Testis (tissue), 3 donors: ENCODE measurements around the gene IL17RD. TPM values are rescaled to one million over a fixed set of nuclear protein-coding genes. Genes with fewer than 3 reads are reported as not detected.

Experiments used
- DNase-seq: peaks from one replicate; pipeline ENCODE4 v3.0.0-alpha.2; 2019
- H3K27ac ChIP-seq, 2 donors: fragments of 200-600 bp; sonication (generic); one replicate each; pipeline ENCODE4 v1.5.1; 2019
- H3K27me3 ChIP-seq: fragments of 200-600 bp; sonication (generic); one replicate; pipeline ENCODE4 v1.5.1; 2019
- H3K36me3 ChIP-seq: fragments of 200-600 bp; sonication (generic); one replicate; pipeline ENCODE4 v1.5.1; 2017; ENCODE audit warnings: low read depth; ENCODE audit errors: missing control alignments
- H3K4me1 ChIP-seq: fragments of 200-600 bp; sonication (generic); one replicate; pipeline ENCODE4 v1.5.1; 2019
- H3K4me3 ChIP-seq, 2 donors: fragments of 200-600 bp; sonication (generic); one replicate each; pipeline ENCODE4 v1.5.1; 2017 to 2019
- H3K9me3 ChIP-seq: fragments of 200-600 bp; sonication (generic); one replicate; pipeline ENCODE4 v1.5.1; 2017
- CTCF ChIP-seq, 3 experiments: fragments of 450-650 bp in 2 of 3; fragments of 200-600 bp in 1 of 3; sonication (generic) in 1 of 3; IDR thresholded peaks; one replicate each; pipeline ENCODE4 v1.5.1; 2016 to 2019; ENCODE audit warnings: antibody characterized with exemption in 3 of 3, mild to moderate bottlenecking in 2 of 3, moderate library complexity in 1 of 3
- POLR2A ChIP-seq: fragments of 450-650 bp; IDR thresholded peaks from one replicate; pipeline ENCODE4 v1.6.1; 2017; ENCODE audit warnings: antibody characterized with exemption, mild to moderate bottlenecking, moderate library complexity
- WGBS, 2 donors: methylation state at CpG; one replicate each; pipeline ENCODE4 v1.1.5; 2018; 5-methylcytosine and 5-hydroxymethylcytosine counted together
- intact Hi-C: fragments of 100-400 bp; cut with DNase I; formaldehyde crosslinking; loops from one replicate; pipeline ENCODE4 v1.15.1; 2023; ENCODE audit warnings: low total_unique reads
- polyA plus RNA-seq: library from polyadenylated mRNA; stranded (reverse); fragments of 350-450 nt; fragmentation: Illumina TruSeq; extraction: RNeasy Lipid Tissue Mini Kit (QIAGEN cat#74804); gene quantifications from one replicate; pipeline ENCODE4 v1.2.3, GENCODE V29; 2014; ENCODE audit warnings: low read depth, low replicate concordance; ENCODE audit not compliant: insufficient read depth
- total RNA-seq, 2 donors: library from RNA; depleted of rRNA; stranded (reverse); fragments of >200 nt; gene quantifications; one replicate each; pipeline ENCODE4 v1.2.3, GENCODE V29; 2016

IL17RD gene
- total and polyA plus RNA-seq, 3 donors from 2014 or later = 25.0 to 29.9 (median 27.9) TPM

GRCh38 chr3:57160765-57161538 is 4.2 kb downstream of the IL17RD start:
- WGBS, 2 donors = 29% methylated on average over 5 of the region's 5 CpGs
- peak overlapping the region in 1 of 2 donors; percentile 76 for H3K27ac ChIP-seq
- DNase-seq = no peak
- no peaks in the 10 kb centered on the region for H3K9me3 ChIP-seq
- H3K4me1 ChIP-seq = peaks cover 27% of the 10 kb centered on the region
- no peaks in the 10 kb centered on the region for H3K27me3 ChIP-seq
- no peaks in the 10 kb centered on the region for H3K36me3 ChIP-seq
- H3K4me3 ChIP-seq = no peak overlapping the region
- intact Hi-C loops = loop anchor here (10.0 kb wide), 1 partner anchor 56 kb away; no protein-coding TSS in a partner anchor
- TF ChIP-seq CTCF (IDR thresholded peaks at IDR 0.05) (no peak), POLR2A (no peak)

- Histone ChIP-seq H3K9me3 (no peaks in the 10 kb centered on the region), H3K4me3 (no peak overlapping the region), H3K36me3 (no peaks in the 10 kb centered on the region), H3K27ac (peak overlapping the region in 1 of 2 donors; percentile 76), H3K4me1 (peaks cover 27% of the 10 kb centered on the region), H3K27me3 (no peaks in the 10 kb centered on the region)
- DNase-seq = peak; percentile 62
- TF ChIP-seq POLR2A = no peak
- TF ChIP-seq CTCF (IDR thresholded peaks at IDR 0.05) = no peak
- 48 to 67% methylated on average over 8 of the region's 8 CpGs for WGBS, 2 donors
- intact Hi-C loops = loop anchor here (10.0 kb wide), 1 partner anchor 55 kb away; no protein-coding TSS in a partner anchor
These were observed 4.9 kb downstream of the IL17RD start for GRCh38 chr3:57160076-57160764.

- DNase-seq = no peak
- TF ChIP-seq POLR2A (no peak), CTCF (IDR thresholded peaks at IDR 0.05) (no peak)
- H3K36me3 ChIP-seq = no peaks in the 10 kb centered on the region
- WGBS, 2 donors = 62 to 70% methylated on average over 7 to 8 of the region's 8 CpGs
- H3K27ac ChIP-seq = peak overlapping the region in 1 of 2 donors; percentile 76
- no peaks in the 10 kb centered on the region for H3K9me3 ChIP-seq
- intact Hi-C loops = no loop called here
- H3K27me3 ChIP-seq = no peaks in the 10 kb centered on the region
- H3K4me3 ChIP-seq = no peak overlapping the region
- peaks cover 27% of the 10 kb centered on the region for H3K4me1 ChIP-seq
These were observed 6.1 kb downstream of the IL17RD start for GRCh38 chr3:57158813-57159738.

GRCh38 chr3:57158325-57158724 is 6.8 kb downstream of the IL17RD start:
- TF ChIP-seq CTCF (IDR thresholded peaks at IDR 0.05) (no peak), POLR2A (no peak)
- DNase-seq = no peak
- Histone ChIP-seq H3K36me3 (no peaks in the 10 kb centered on the region), H3K9me3 (no peaks in the 10 kb centered on the region), H3K27me3 (no peaks in the 10 kb centered on the region), H3K4me3 (no peak overlapping the region), H3K27ac (no peak overlapping the region), H3K4me1 (peaks cover 27% of the 10 kb centered on the region)
- 67 to 79% methylated on average over 3 of the region's 3 CpGs for WGBS, 2 donors
- intact Hi-C loops = no loop called here
